Colonic mucosa (tissue), 4 donors: Measurements from ENCODE around the gene DVL3. TPM values are rescaled to one million over a fixed set of nuclear protein-coding genes. Genes with fewer than 3 reads are reported as not detected.
"Not testable (repeated sequence)": the region's sequence is repeated elsewhere in the genome, so short reads cannot be mapped to it uniquely, and the experiment has no call there.

Source experiments
- DNase-seq: peaks from one replicate; pipeline ENCODE4 v3.0.0-alpha.2; 2020
- H3K27ac ChIP-seq: fragments of 200-600 bp; one replicate; pipeline ENCODE4 v1.8.0; 2021
- H3K27me3 ChIP-seq: fragments of 200-600 bp; one replicate; pipeline ENCODE4 v1.8.0; 2021
- H3K36me3 ChIP-seq: fragments of 200-600 bp; one replicate; pipeline ENCODE4 v1.8.0; 2021
- H3K4me1 ChIP-seq: fragments of 200-600 bp; one replicate; pipeline ENCODE4 v1.8.0; 2021; ENCODE audit warnings: mild to moderate bottlenecking
- H3K4me3 ChIP-seq: fragments of 200-600 bp; one replicate; pipeline ENCODE4 v1.8.0; 2021
- H3K9ac ChIP-seq, 2 donors: one replicate each; pipeline ENCODE4 v1.7.0; 2013; ENCODE audit warnings: control low read depth in 2 of 2, low read depth in 2 of 2, low read length in 2 of 2
- H3K9me3 ChIP-seq: fragments of 200-600 bp; one replicate; pipeline ENCODE4 v1.8.0; 2021
- intact Hi-C: fragments of 100-400 bp; cut with DNase I; formaldehyde crosslinking; loops from one replicate; pipeline ENCODE4 v1.14.1; 2022
- total RNA-seq, 2 donors: library from RNA; stranded (reverse); fragmentation: NEBNext Ultra II Directional in 1 of 2; extraction: Animal tissue kit (Norgen Biotek cat#: 25700) in 1 of 2; gene quantifications; one replicate each; pipeline ENCODE4 v1.2.1, GENCODE V29; 2021
- TF ChIP-seq, protein P1 (sequence below): fragments of 200-600 bp; IDR thresholded peaks from one replicate; pipeline ENCODE4 v1.8.0; 2022; ENCODE audit warnings: antibody characterized with exemption, mild to moderate bottlenecking
- donor health status: healthy.
- donor health status: DM: no; HTN: no; CAD: no.
- donor health status: DM: no; HTN: no; CAD: no.

The DVL3 gene
- 10 to 100 TPM; 60.8 to 64.6 TPM for total RNA-seq

DNA sequence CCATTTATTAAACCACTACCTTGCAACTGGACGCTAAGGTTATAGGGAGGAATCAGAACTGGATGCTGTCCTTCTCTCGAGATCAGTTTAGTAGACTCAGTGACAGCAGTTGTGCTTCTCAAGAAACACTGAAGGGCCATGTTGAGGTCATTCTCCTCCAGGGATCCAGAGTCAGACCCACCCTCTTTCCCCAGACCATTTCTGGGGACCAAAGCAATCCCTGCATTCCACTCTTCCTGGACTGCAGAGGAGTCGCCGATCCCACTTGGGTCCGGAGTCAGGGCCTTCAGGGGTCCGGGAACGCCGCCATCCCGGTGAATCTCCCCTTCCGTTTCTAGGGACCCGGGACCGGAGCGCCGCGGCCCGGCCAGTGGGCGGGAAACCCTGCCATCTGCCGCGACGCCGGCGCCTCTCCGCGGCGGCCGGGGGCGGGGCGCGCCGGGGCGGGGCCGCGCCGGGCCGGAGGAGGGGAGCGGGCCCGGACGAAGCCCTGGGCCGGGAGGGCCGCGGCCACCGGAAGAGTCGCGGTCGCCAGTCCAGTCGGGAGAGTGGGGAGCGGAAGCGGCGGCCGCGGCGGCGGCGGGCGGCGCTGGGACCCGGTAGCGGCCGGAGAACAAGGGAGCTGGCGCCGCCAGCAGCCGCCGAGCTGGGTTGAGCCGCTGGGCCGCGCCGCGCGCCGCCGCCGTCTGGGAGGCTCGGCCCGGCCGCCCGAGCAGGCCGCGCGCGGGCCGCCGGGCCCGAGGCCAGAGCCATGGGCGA lies at the start of gene DVL3:
DVL3 (plus strand) TSS at position 493 of the 759 bp plus-strand sequence; CDS start at position 752, 259 bp downstream.
- Histone ChIP-seq H3K4me3 (peak within 1 kb of the TSS; percentile 88), H3K36me3 (no peaks in the 10 kb centered on the region), H3K27me3 (no peaks in the 10 kb centered on the region), H3K9ac (peak within 1 kb of the TSS; percentile 90), H3K27ac (peak within 1 kb of the TSS; percentile 88), H3K9me3 (no peaks in the 10 kb centered on the region), H3K4me1 (peaks cover 9% of the 10 kb centered on the region)
- intact Hi-C loops = loop anchor here (10.0 kb wide), 1 partner anchor 260 kb away; no protein-coding TSS in a partner anchor
- peak; percentile 61 for DNase-seq
- TF ChIP-seq, protein P1, sequence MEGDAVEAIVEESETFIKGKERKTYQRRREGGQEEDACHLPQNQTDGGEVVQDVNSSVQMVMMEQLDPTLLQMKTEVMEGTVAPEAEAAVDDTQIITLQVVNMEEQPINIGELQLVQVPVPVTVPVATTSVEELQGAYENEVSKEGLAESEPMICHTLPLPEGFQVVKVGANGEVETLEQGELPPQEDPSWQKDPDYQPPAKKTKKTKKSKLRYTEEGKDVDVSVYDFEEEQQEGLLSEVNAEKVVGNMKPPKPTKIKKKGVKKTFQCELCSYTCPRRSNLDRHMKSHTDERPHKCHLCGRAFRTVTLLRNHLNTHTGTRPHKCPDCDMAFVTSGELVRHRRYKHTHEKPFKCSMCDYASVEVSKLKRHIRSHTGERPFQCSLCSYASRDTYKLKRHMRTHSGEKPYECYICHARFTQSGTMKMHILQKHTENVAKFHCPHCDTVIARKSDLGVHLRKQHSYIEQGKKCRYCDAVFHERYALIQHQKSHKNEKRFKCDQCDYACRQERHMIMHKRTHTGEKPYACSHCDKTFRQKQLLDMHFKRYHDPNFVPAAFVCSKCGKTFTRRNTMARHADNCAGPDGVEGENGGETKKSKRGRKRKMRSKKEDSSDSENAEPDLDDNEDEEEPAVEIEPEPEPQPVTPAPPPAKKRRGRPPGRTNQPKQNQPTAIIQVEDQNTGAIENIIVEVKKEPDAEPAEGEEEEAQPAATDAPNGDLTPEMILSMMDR = no peak

DNA sequence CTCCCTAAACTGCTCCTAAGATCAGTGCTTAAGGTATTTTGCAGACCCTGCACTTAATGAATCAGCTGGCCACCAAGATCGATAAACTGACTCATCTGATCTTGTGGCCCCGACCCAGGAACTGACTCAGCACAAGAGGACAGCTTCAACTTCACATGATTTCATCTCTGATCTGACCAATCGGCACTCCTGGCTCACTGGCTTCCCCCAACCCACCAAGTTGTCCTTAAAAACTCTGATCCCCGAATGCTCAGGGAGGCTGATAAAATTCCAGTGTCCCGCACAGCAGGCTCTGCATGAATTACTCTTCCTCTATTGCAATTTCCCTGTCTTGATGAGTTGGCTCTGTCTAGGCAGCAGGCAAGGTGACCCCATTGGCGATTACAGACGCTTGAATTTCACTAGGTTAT lies 44.9 kb upstream of the DVL3 start:
- intact Hi-C loops = no loop called here
- H3K27me3 ChIP-seq = no peaks in the 10 kb centered on the region
- no peaks in the 10 kb centered on the region for H3K36me3 ChIP-seq
- H3K9ac ChIP-seq = no peak overlapping the region
- DNase-seq = no peak
- H3K27ac ChIP-seq = no peak overlapping the region
- H3K4me3 ChIP-seq = no peak overlapping the region
- H3K9me3 ChIP-seq = no peaks in the 10 kb centered on the region
- no peaks in the 10 kb centered on the region for H3K4me1 ChIP-seq
- TF ChIP-seq, protein P1 = no peak

DNA sequence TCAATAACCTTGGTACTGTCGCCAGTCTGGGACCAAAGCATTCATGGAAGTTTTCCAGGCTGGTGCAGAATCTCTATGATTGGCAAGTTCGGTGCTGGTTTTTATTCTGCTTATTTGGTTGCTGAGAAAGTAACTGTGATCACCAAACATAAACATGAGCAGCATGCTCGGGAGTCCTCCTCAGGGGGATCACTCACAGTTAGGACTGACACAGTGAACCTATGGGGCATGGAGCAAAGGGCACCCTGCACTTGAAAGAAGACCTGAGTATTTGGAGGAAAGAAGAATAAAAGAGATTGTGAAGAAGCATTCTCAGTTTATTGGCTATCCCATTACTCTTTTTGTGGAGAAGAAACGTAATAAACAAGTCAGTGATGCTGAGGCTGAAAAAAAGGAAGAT lies 39.2 kb upstream of the DVL3 start:
- Histone ChIP-seq H3K36me3 (no peaks in the 10 kb centered on the region), H3K4me3 (no peak overlapping the region), H3K9ac (no peak overlapping the region), H3K27me3 (no peaks in the 10 kb centered on the region), H3K27ac (no peak overlapping the region), H3K9me3 (no peaks in the 10 kb centered on the region), H3K4me1 (no peaks in the 10 kb centered on the region)
- no peak for DNase-seq
- intact Hi-C loops = no loop called here
- TF ChIP-seq, protein P1 = no peak

DNA sequence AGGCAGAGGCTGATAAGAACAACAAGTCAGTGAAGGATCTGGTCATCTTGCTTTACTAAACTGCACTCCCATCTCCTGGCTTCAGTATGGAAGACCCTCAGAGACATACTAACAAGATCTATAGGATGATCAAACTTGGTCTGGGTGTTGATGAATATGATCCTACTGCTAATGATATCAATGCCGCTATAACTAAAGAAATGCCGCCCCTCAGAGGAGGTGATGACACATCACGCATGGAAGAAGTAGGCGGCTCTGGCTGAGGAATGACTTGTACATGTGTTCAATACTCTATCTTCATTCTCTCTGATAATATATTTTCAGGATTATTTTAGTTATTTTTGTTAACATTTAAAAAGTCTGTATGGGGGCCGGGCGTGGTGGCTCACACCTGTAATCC lies 37.5 kb upstream of the DVL3 start:
- DNase-seq = no peak
- Histone ChIP-seq H3K27ac (no peak overlapping the region), H3K36me3 (no peaks in the 10 kb centered on the region), H3K4me3 (no peak overlapping the region), H3K4me1 (no peaks in the 10 kb centered on the region), H3K27me3 (no peaks in the 10 kb centered on the region), H3K9me3 (no peaks in the 10 kb centered on the region), H3K9ac (no peak overlapping the region)
- TF ChIP-seq, protein P1 = no peak
- intact Hi-C loops = no loop called here

DNA sequence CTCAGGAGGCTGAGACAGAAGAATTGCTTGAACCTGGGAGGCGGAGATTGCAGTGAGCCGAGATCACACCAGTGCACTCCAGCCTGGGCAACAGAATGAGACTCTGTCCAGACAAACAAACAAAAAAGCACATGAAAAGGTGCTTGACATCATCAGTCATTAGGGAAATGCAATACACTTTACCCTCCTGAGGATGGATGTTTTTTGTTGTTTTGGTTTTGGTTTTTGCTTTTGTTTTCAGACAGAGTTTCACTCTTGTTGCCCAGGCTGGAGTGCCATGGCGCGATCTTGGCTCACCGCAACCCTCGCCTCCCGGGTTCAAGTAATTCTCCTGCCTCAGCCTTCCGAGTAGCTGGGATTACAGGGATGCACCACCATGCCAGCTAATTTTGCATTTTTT lies 34.1 kb upstream of the DVL3 start:
- DNase-seq, H3K4me3 ChIP-seq, H3K4me1 ChIP-seq, H3K9me3 ChIP-seq, H3K27ac ChIP-seq, intact Hi-C loops, H3K9ac ChIP-seq, H3K27me3 ChIP-seq, H3K36me3 ChIP-seq: not testable (repeated sequence)

DNA sequence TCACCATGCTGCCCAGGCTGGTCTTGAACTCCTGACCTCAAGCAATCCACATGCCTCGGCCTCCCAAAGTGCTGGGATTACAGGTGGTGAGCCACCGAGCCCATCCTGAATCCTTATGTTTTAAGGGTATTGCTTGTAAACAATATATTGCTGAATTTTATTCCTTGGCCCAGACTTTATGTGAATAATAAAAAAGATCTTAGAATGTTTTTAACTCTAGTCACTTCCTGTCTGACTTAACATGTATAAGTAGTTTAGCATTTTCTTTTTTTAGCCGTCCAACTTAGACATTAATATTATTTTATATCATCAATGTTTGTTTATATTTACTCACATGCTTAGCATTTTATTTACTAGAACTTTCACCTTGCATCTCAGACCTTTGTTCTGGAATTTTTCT lies 29.2 kb upstream of the DVL3 start:
- intact Hi-C loops = no loop called here
- Histone ChIP-seq H3K27me3 (no peaks in the 10 kb centered on the region), H3K36me3 (no peaks in the 10 kb centered on the region)

More for the DNA sequence above, 29.2 kb upstream of the DVL3 start:
- TF ChIP-seq, protein P1 = no peak
- no peak overlapping the region for H3K27ac ChIP-seq
- H3K9ac ChIP-seq = no peak overlapping the region
- no peak for DNase-seq
- H3K9me3 ChIP-seq = no peaks in the 10 kb centered on the region
- H3K4me1 ChIP-seq = no peaks in the 10 kb centered on the region
- no peak overlapping the region for H3K4me3 ChIP-seq
